Bronchial epithelial cell (primary cell): ENCODE data around the gene RAD1. TPM values are rescaled to one million over a fixed set of nuclear protein-coding genes. Genes with fewer than 3 reads are reported as not detected.

Experiments used
- DNase-seq: peaks from one replicate; pipeline ENCODE4 v3.0.0-alpha.2; 2010; ENCODE audit warnings: low read depth
- FAIRE-seq: peaks from 2 replicates; lab custom pipeline; 2011; peaks lifted over from hg19 to GRCh38; lab: Jason Lieb, UNC
- H3K27me3 ChIP-seq: 2 replicates; pipeline ENCODE4 v1.5.1; 2011; ENCODE audit warnings: low read length; ENCODE audit not compliant: control insufficient read depth, insufficient read depth
- H3K36me3 ChIP-seq: 2 replicates; pipeline ENCODE4 v1.5.1; 2011; ENCODE audit warnings: low read length; ENCODE audit not compliant: control insufficient read depth, insufficient read depth
- H3K4me3 ChIP-seq: 2 replicates; pipeline ENCODE4 v1.5.1; 2011; ENCODE audit warnings: mild to moderate bottlenecking, low read depth, low read length, control low read depth
- total RNA-seq: library from RNA; depleted of rRNA; stranded (reverse); fragments of >200 nt; gene quantifications from 2 replicates; pipeline ENCODE4 v1.2.1, GENCODE V29; 2014
- TF ChIP-seq, protein P1 (sequence below): IDR thresholded peaks from 2 replicates; pipeline ENCODE4 v1.5.1; 2011; ENCODE audit warnings: mild to moderate bottlenecking, moderate library complexity, low read length, control low read depth, inconsistent platforms; ENCODE audit not compliant: insufficient read depth, severe bottlenecking

RAD1 gene
- total RNA-seq, 1 donor from 2014 or later: 15.8 TPM

DNA sequence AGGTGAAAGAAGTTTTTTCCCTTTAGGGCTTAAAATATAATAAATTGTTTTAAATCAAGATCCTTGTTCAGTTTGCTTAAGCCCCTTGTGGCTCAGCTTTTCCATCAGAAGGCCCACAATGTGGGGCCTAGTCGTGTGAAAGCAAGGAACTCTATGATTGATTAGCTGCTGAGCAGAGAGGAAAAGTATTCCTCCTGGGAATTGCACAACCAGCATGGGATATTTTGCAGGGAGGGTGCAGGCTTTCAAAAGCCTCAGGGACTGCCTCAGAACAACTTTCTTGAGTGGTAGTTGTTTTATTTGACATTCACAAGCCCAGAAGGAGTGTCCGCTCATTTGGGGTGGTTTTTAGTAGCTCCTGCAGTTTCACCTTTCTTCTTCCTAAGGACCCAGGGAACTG is 56.5 kb downstream of the RAD1 start:
- Histone ChIP-seq H3K27me3 (no peaks in the 10 kb centered on the region), H3K4me3 (no peak overlapping the region), H3K36me3 (no peaks in the 10 kb centered on the region)
- TF ChIP-seq, protein P1, sequence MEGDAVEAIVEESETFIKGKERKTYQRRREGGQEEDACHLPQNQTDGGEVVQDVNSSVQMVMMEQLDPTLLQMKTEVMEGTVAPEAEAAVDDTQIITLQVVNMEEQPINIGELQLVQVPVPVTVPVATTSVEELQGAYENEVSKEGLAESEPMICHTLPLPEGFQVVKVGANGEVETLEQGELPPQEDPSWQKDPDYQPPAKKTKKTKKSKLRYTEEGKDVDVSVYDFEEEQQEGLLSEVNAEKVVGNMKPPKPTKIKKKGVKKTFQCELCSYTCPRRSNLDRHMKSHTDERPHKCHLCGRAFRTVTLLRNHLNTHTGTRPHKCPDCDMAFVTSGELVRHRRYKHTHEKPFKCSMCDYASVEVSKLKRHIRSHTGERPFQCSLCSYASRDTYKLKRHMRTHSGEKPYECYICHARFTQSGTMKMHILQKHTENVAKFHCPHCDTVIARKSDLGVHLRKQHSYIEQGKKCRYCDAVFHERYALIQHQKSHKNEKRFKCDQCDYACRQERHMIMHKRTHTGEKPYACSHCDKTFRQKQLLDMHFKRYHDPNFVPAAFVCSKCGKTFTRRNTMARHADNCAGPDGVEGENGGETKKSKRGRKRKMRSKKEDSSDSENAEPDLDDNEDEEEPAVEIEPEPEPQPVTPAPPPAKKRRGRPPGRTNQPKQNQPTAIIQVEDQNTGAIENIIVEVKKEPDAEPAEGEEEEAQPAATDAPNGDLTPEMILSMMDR: no peak
- DNase-seq (no peak), FAIRE-seq (no peak)

DNA sequence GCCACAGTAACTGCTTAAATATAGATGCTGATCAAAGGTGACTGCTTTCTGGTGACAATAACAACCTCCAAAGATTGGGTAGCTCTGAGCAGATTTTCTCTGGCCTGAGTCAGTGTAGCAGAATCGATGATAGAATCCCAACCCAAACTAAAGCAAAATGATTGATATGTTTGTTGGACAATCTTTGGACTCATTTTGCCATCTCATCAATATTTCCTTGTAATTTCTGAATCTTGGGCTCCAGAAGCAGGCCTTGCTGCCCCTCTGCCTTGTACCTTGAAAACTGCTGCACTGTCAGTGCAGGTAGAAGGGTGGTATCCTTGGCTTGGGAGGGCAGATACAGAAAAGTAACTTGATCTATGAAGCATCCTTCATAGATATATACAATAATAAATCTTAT is 57.4 kb downstream of the RAD1 start:
- DNase-seq (no peak), FAIRE-seq (no peak)

DNA sequence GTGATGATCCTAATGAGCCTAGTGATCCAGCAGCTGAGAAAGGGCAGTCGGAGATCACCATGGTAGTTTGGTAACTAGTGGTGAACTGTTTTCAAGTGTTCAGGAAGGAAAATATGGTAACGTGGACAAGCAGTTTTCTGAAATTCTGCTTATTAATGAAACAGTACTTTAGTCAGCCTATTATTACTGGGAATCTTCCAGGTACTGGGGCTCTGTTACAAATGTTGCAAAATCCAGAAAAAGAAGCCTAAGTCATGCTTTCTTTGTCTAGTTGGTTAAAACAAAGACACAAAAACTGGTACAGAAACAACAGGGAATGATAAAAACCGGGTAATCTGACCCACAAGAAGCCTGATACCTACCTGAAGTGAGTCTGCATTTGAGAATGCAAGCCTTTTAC is 58.1 kb downstream of the RAD1 start:
- FAIRE-seq (no peak), DNase-seq (no peak)
- H3K36me3 ChIP-seq: no peaks in the 10 kb centered on the region
- TF ChIP-seq, protein P1: no peak
- no peaks in the 10 kb centered on the region for H3K27me3 ChIP-seq
- no peak overlapping the region for H3K4me3 ChIP-seq

More for the DNA sequence above, 57.4 kb downstream of the RAD1 start:
- TF ChIP-seq, protein P1: no peak
- Histone ChIP-seq H3K27me3 (no peaks in the 10 kb centered on the region), H3K36me3 (no peaks in the 10 kb centered on the region), H3K4me3 (no peak overlapping the region)

Other genes with a start within 250 kb of the RAD1 start
- gene TTC23L, start 76.3 kb downstream of the RAD1 start, total RNA-seq: under 0.01 and 0.26 TPM in 2 replicates
- 17.4 and 29.0 TPM in 2 replicates for gene BRIX1, start 207 bp upstream of the RAD1 start, total RNA-seq
- gene DNAJC21, start 14.1 kb upstream of the RAD1 start, total RNA-seq: 42.4 and 54.4 TPM in 2 replicates
- not detected in 2 replicates for gene AGXT2, start 132.4 kb upstream of the RAD1 start, total RNA-seq